OCI-LY3 (cell line): ENCODE measurements around the gene DOK7.

ENCODE experiments used
- H2AFZ ChIP-seq: fragments of 200-600, 300-600 bp; shearing (Covaris generic); 2 replicates; pipeline ENCODE4 v1.6.0; 2014; ENCODE audit warnings: antibody characterized with exemption, low read depth, low read length
- H3K27ac ChIP-seq: fragments of 200-600, 300-600 bp; sonication (generic); 2 replicates; pipeline ENCODE4 v1.5.1; 2014; ENCODE audit warnings: mild to moderate bottlenecking, low read length, moderate library complexity, mixed read lengths
- H3K27me3 ChIP-seq: fragments of 200-600, 300-600 bp; sonication (generic); 2 replicates; pipeline ENCODE4 v1.6.1; 2014; ENCODE audit warnings: low read depth, low read length, mixed read lengths
- H3K36me3 ChIP-seq: fragments of 200-600, 300-600 bp; sonication (generic); replicated peaks from 2 replicates; pipeline ENCODE3; 2014; ENCODE audit warnings: low read depth, low read length, mixed read lengths
- H3K4me1 ChIP-seq: fragments of 300-600, 200-600 bp; sonication (generic); 2 replicates; pipeline ENCODE4 v1.6.1; 2014; ENCODE audit warnings: low read length, mixed read lengths
- H3K4me2 ChIP-seq: fragments of 200-600, 300-600 bp; sonication (generic); 2 replicates; pipeline ENCODE4 v1.6.1; 2014; ENCODE audit warnings: low read length, mixed read lengths
- H3K4me3 ChIP-seq: fragments of 300-600, 200-600 bp; sonication (generic); 2 replicates; pipeline ENCODE4 v1.5.1; 2014; ENCODE audit warnings: antibody characterized with exemption, mild to moderate bottlenecking, low read length, moderate library complexity
- H3K79me2 ChIP-seq: fragments of 300-600, 200-600 bp; shearing (Covaris generic); 2 replicates; pipeline ENCODE4 v1.6.1; 2014; ENCODE audit warnings: mild to moderate bottlenecking, low read length, mixed read lengths
- H3K9ac ChIP-seq: fragments of 300-600, 200-600 bp; shearing (Covaris generic); 2 replicates; pipeline ENCODE4 v1.6.0; 2014; ENCODE audit warnings: mild to moderate bottlenecking, low read length, moderate library complexity
- H3K9me3 ChIP-seq: fragments of 200-600, 300-600 bp; shearing (Covaris generic); 2 replicates; pipeline ENCODE4 v1.6.1; 2014; ENCODE audit warnings: low read length, mixed read lengths; ENCODE audit not compliant: insufficient read depth
- H4K20me1 ChIP-seq: fragments of 200-600, 300-600 bp; sonication (generic); 2 replicates; pipeline ENCODE4 v1.6.1; 2016; ENCODE audit warnings: low read length, mixed read lengths; ENCODE audit not compliant: insufficient read depth
- CTCF ChIP-seq: fragments of 200-600, 300-600 bp; sonication (generic); IDR thresholded peaks from 2 replicates; pipeline ENCODE4 v1.5.1; 2014; ENCODE audit warnings: antibody characterized with exemption, low read length, low read depth
- EZH2phosphoT487 ChIP-seq: fragments of 200-600 bp; shearing (Covaris generic); IDR thresholded peaks from 2 replicates; pipeline ENCODE4 v1.6.1; 2018; ENCODE audit warnings: antibody characterized with exemption, mixed run types, low read depth

Gene DOK7

GRCh38 chr4:3514221-3514780, 51.2 kb downstream of the DOK7 start:
- H4K20me1 ChIP-seq, result no peaks in the 10 kb centered on the region
- TF ChIP-seq EZH2phosphoT487 (no peak), CTCF (no peak)
- no peak overlapping the region for H3K4me2 ChIP-seq
- peaks cover 59% of the 10 kb centered on the region for H3K36me3 ChIP-seq
- H2AFZ ChIP-seq, result no peak overlapping the region
- no peak overlapping the region for H3K4me3 ChIP-seq
- no peaks in the 10 kb centered on the region for H3K27me3 ChIP-seq
- H3K9me3 ChIP-seq, result no peaks in the 10 kb centered on the region
- no peaks in the 10 kb centered on the region for H3K79me2 ChIP-seq
- no peak overlapping the region for H3K27ac ChIP-seq
- no peak overlapping the region for H3K9ac ChIP-seq
- H3K4me1 ChIP-seq, result no peaks in the 10 kb centered on the region

- peaks cover 59% of the 10 kb centered on the region for H3K36me3 ChIP-seq
Measured at GRCh38 chr4:3514806-3515501, 51.8 kb downstream of the DOK7 start.

DNA sequence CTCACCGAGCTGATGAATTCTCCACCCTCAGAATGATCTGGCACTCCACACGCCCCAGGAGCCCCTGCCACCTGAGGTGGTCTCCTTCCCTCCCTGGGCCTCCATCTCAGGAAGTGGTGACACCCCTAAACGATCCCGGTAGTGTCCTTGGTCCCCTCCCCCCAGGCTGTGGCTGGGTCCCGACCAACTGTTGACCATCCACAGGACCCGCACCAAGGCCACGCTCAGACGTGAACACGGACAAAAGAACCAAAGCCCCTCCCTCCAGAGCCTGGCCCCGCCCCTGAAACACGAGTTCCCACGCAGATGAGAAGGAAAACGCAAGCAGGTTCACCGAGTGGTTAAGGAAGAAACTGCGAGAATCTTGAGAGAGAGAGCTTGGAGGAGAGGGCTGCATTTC, 52.5 kb downstream of the DOK7 start:
- Histone ChIP-seq H3K4me1 (no peaks in the 10 kb centered on the region), H3K36me3 (peaks cover 56% of the 10 kb centered on the region), H3K27me3 (no peaks in the 10 kb centered on the region), H3K4me3 (no peak overlapping the region), H3K4me2 (no peak overlapping the region), H3K9ac (no peak overlapping the region), H2AFZ (no peak overlapping the region), H3K79me2 (no peaks in the 10 kb centered on the region), H4K20me1 (no peaks in the 10 kb centered on the region), H3K9me3 (no peaks in the 10 kb centered on the region), H3K27ac (no peak overlapping the region)
- no peak for TF ChIP-seq CTCF
- TF ChIP-seq EZH2phosphoT487, result no peak

More at GRCh38 chr4:3514806-3515501, 51.8 kb downstream of the DOK7 start:
- TF ChIP-seq EZH2phosphoT487 (no peak), CTCF (0 out of 2 replicates have a peak, but pooled peaks have one; percentile 9)
- no peaks in the 10 kb centered on the region for H4K20me1 ChIP-seq
- no peaks in the 10 kb centered on the region for H3K27me3 ChIP-seq
- no peak overlapping the region for H3K9ac ChIP-seq
- H3K4me1 ChIP-seq, result no peaks in the 10 kb centered on the region
- H3K9me3 ChIP-seq, result no peaks in the 10 kb centered on the region
- H2AFZ ChIP-seq, result no peak overlapping the region
- no peak overlapping the region for H3K4me2 ChIP-seq
- no peak overlapping the region for H3K4me3 ChIP-seq
- no peak overlapping the region for H3K27ac ChIP-seq
- no peaks in the 10 kb centered on the region for H3K79me2 ChIP-seq

DNA sequence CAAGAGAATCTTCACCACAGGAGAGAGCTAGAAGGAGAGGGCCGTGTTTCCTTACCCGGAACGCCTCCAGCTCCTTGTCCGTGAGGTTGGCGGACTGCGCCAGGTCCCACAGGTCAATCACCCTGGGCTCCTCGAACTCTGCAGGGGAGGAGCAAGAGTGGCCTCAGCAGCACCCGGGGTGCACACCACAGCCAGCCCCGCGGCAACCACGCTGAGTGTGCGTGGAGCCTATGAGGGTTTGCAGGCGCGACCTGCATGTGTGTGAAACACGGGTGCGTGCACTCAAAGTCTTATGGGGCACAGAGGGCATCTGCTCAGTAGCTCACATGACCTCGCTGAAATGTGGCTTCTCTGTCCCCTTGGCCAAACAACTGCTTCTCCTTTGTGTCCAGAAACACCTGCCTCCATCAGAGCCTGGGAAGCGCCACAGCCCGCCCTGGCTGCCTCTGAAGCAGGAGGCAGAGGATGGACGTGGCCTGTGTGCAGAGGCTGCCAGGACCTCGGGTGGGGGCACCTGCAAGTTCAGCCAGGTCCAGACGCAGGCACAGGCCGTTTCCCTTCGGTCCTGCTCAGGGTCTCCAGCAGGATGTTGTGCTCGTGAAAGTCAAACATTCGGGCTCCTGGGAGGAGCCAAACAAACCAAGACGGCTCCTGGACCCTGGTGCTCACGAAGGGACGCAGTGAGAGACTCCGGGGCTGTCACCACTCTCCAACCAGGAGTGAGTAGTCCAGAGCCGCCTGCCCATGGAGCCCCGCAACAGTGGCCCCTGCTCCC, 53.1 kb downstream of the DOK7 start:
- H4K20me1 ChIP-seq, result no peaks in the 10 kb centered on the region
- H3K27ac ChIP-seq, result no peak overlapping the region
- no peaks in the 10 kb centered on the region for H3K9me3 ChIP-seq
- no peak overlapping the region for H3K9ac ChIP-seq
- no peaks in the 10 kb centered on the region for H3K27me3 ChIP-seq
- no peaks in the 10 kb centered on the region for H3K79me2 ChIP-seq
- no peak overlapping the region for H2AFZ ChIP-seq
- no peak overlapping the region for H3K4me2 ChIP-seq
- no peak overlapping the region for H3K4me3 ChIP-seq
- peaks cover 52% of the 10 kb centered on the region for H3K36me3 ChIP-seq
- H3K4me1 ChIP-seq, result no peaks in the 10 kb centered on the region
- TF ChIP-seq CTCF (no peak), EZH2phosphoT487 (no peak)
